ENCODE data around the gene MEP1A. TPM values are rescaled to one million over a fixed set of nuclear protein-coding genes. Genes with fewer than 3 reads are reported as not detected.

MEP1A gene
- total and polyA plus RNA-seq, 2 donors (not counting 3 experiments of a cell fraction or from before 2014, with no cell fraction given): not detected

- H3K27ac ChIP-seq (ENCODE audit: insufficient read depth, low read depth, low read length): no peak overlapping the region
- no peaks in the 10 kb centered on the region for H3K79me2 ChIP-seq (ENCODE audit: control insufficient read depth, insufficient read depth, low read length)
- DNase-seq (ENCODE audit: low read depth, low spot score) (no peak), FAIRE-seq (no peak)
- no peak overlapping the region for H3K4me2 ChIP-seq (ENCODE audit: insufficient read depth, low read length)
- no peaks in the 10 kb centered on the region for H3K27me3 ChIP-seq (ENCODE audit: control insufficient read depth in 2 of 2, insufficient read depth in 2 of 2, low read length in 2 of 2)
- H4K20me1 ChIP-seq (replicated peaks; ENCODE audit: control insufficient read depth, extremely low read depth, insufficient read depth, low read length): no peaks in the 10 kb centered on the region
- no peak overlapping the region for H2AFZ ChIP-seq (ENCODE audit: low read depth, low read length)
- no peaks in the 10 kb centered on the region for H3K4me1 ChIP-seq (ENCODE audit: control insufficient read depth, extremely low read depth, insufficient read depth, low read length)
- H3K36me3 ChIP-seq (ENCODE audit: control insufficient read depth in 2 of 2, extremely low read depth in 1 of 2, insufficient read depth in 2 of 2, low read length in 2 of 2): peaks cover 2 to 5% of the 10 kb centered on the region in 2 experiments
- H3K9me1 ChIP-seq (replicated peaks; ENCODE audit: control insufficient read depth, extremely low read depth, insufficient read depth, low read length): no peaks in the 10 kb centered on the region
- no peaks in the 10 kb centered on the region for H3K9me3 ChIP-seq (replicated peaks; ENCODE audit: control insufficient read depth, insufficient read depth, low read length)
- dilution Hi-C loops (cut with MboI; ENCODE audit: extremely low pct_ligation_motif_present, low sequenced_read_pairs): no loop called here
- BruUV-seq (replicated peaks): no TSS peak
- H3K9ac ChIP-seq (replicated peaks; ENCODE audit: extremely low read depth, insufficient read depth, low read length): no peak overlapping the region
- H3K4me3 ChIP-seq (replicated peaks in 1 of 3; ENCODE audit: insufficient read depth in 1 of 3, low read depth in 1 of 3, low read length in 3 of 3): no peak overlapping the region
- ChIA-PET POLR2A (no interaction called here), CTCF (interaction anchor here (1.1 kb wide), 1 partner anchor 18 kb away, joined by 4 read pairs; no protein-coding TSS in a partner anchor)
- TF ChIP-seq, protein P1, sequence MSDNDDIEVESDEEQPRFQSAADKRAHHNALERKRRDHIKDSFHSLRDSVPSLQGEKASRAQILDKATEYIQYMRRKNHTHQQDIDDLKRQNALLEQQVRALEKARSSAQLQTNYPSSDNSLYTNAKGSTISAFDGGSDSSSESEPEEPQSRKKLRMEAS (IDR thresholded peaks at IDR 0.05; ENCODE audit: insufficient read depth, insufficient read length): no peak
- TF ChIP-seq GATA2 (IDR thresholded peaks at IDR 0.05; ENCODE audit: insufficient read depth, insufficient read length, low read depth, low read length) (no peak), POLR2A (IDR thresholded peaks at IDR 0.05; ENCODE audit: low read depth, low read length) (no peak), JUN (IDR thresholded peaks at IDR 0.05; ENCODE audit: borderline replicate concordance, insufficient read depth, insufficient read length, low read depth) (no peak), FOS (IDR thresholded peaks at IDR 0.05; ENCODE audit: borderline replicate concordance, insufficient read depth, low read length) (no peak), MYC (IDR thresholded peaks at IDR 0.05; ENCODE audit: low read depth, low read length) (no peak)
- intact Hi-C loops (cut with micrococcal nuclease): no loop called here
Observed at GRCh38 chr6:46867411-46867810, 74.2 kb downstream of the MEP1A start.

GRCh38 chr6:46876126-46876525, 82.9 kb downstream of the MEP1A start:
- Histone ChIP-seq H3K9me1 (replicated peaks; ENCODE audit: control insufficient read depth, extremely low read depth, insufficient read depth, low read length) (no peaks in the 10 kb centered on the region), H3K27me3 (ENCODE audit: control insufficient read depth in 2 of 2, insufficient read depth in 2 of 2, low read length in 2 of 2) (no peaks in the 10 kb centered on the region), H3K4me1 (ENCODE audit: control insufficient read depth, extremely low read depth, insufficient read depth, low read length) (peaks cover 18% of the 10 kb centered on the region), H3K4me2 (ENCODE audit: insufficient read depth, low read length) (peak overlapping the region; percentile 35), H2AFZ (ENCODE audit: low read depth, low read length) (peak overlapping the region; percentile 10), H3K4me3 (replicated peaks in 1 of 3; ENCODE audit: insufficient read depth in 1 of 3, low read depth in 1 of 3, low read length in 3 of 3) (no peak overlapping the region), H4K20me1 (replicated peaks; ENCODE audit: control insufficient read depth, extremely low read depth, insufficient read depth, low read length) (no peaks in the 10 kb centered on the region), H3K79me2 (ENCODE audit: control insufficient read depth, insufficient read depth, low read length) (no peaks in the 10 kb centered on the region), H3K9me3 (replicated peaks; ENCODE audit: control insufficient read depth, insufficient read depth, low read length) (no peaks in the 10 kb centered on the region), H3K9ac (replicated peaks; ENCODE audit: extremely low read depth, insufficient read depth, low read length) (no peak overlapping the region), H3K36me3 (ENCODE audit: control insufficient read depth in 2 of 2, extremely low read depth in 1 of 2, insufficient read depth in 2 of 2, low read length in 2 of 2) (peaks cover 2 to 15% of the 10 kb centered on the region in 2 experiments), H3K27ac (ENCODE audit: insufficient read depth, low read depth, low read length) (peak overlapping the region; percentile 53)
- dilution Hi-C loops (cut with MboI; ENCODE audit: extremely low pct_ligation_motif_present, low sequenced_read_pairs) (no loop called here), intact Hi-C loops (cut with micrococcal nuclease) (loop anchor here (1.0 to 2.0 kb wide), 11 partner anchors 19 to 433 kb away; partner anchors contain the start of gene TNFRSF21)
- ChIA-PET POLR2A (interaction anchor here (0.6 kb wide), 1 partner anchor 21 kb away, joined by 3 read pairs; no protein-coding TSS in a partner anchor), CTCF (interaction anchor here (0.6 to 2.1 kb wide), 13 partner anchors 12 to 171 kb away, joined by 3 to 23 read pairs (median 5); no protein-coding TSS in a partner anchor)
- DNase-seq (ENCODE audit: low read depth, low spot score): peak; percentile 97
- BruUV-seq (replicated peaks): no TSS peak
- FAIRE-seq: peak; percentile 100
- TF ChIP-seq, protein P1 (IDR thresholded peaks at IDR 0.05; ENCODE audit: insufficient read depth, insufficient read length): peak; percentile 1
- TF ChIP-seq, protein P2, sequence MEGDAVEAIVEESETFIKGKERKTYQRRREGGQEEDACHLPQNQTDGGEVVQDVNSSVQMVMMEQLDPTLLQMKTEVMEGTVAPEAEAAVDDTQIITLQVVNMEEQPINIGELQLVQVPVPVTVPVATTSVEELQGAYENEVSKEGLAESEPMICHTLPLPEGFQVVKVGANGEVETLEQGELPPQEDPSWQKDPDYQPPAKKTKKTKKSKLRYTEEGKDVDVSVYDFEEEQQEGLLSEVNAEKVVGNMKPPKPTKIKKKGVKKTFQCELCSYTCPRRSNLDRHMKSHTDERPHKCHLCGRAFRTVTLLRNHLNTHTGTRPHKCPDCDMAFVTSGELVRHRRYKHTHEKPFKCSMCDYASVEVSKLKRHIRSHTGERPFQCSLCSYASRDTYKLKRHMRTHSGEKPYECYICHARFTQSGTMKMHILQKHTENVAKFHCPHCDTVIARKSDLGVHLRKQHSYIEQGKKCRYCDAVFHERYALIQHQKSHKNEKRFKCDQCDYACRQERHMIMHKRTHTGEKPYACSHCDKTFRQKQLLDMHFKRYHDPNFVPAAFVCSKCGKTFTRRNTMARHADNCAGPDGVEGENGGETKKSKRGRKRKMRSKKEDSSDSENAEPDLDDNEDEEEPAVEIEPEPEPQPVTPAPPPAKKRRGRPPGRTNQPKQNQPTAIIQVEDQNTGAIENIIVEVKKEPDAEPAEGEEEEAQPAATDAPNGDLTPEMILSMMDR (IDR thresholded peaks at IDR 0.05; ENCODE audit: extremely low read depth in 1 of 2, insufficient read depth in 1 of 2, low read depth in 1 of 2, low read length in 2 of 2): no peak
- TF ChIP-seq MYC (IDR thresholded peaks at IDR 0.05; ENCODE audit: low read depth, low read length): no peak
- TF ChIP-seq JUN (IDR thresholded peaks at IDR 0.05; ENCODE audit: borderline replicate concordance, insufficient read depth, insufficient read length, low read depth): peak; percentile 76
- TF ChIP-seq EZH2 (IDR thresholded peaks at IDR 0.05; ENCODE audit: borderline replicate concordance, low read depth, low read length, severe bottlenecking): no peak
- TF ChIP-seq POLR2A (IDR thresholded peaks at IDR 0.05; ENCODE audit: low read depth, low read length): no peak
- TF ChIP-seq FOS (IDR thresholded peaks at IDR 0.05; ENCODE audit: borderline replicate concordance, insufficient read depth, low read length): peak; percentile 56
- TF ChIP-seq GATA2 (IDR thresholded peaks at IDR 0.05; ENCODE audit: insufficient read depth, insufficient read length, low read depth, low read length): peak; percentile 56
- TF ChIP-seq POLR2AphosphoS5 (IDR thresholded peaks at IDR 0.05; ENCODE audit: insufficient read depth, low read depth, low read length): peak; percentile 86

Measured in endothelial cell of umbilical vein (primary cell).